HL-60 (cell line): ENCODE results near the gene LPAR6.

Experiments
- CTCF ChIP-seq: IDR thresholded peaks from one replicate; pipeline ENCODE4 v1.5.1; 2011; ENCODE audit warnings: low read length, control low read depth, inconsistent platforms; ENCODE audit not compliant: insufficient read depth
- GABPA ChIP-seq: IDR thresholded peaks from 2 replicates; pipeline ENCODE4 v1.6.1; 2012; ENCODE audit warnings: low read depth
- POLR2AphosphoS5 ChIP-seq: IDR thresholded peaks from 2 replicates; pipeline ENCODE4 v1.6.1; 2012; ENCODE audit warnings: low read depth
- REST ChIP-seq: IDR thresholded peaks from 2 replicates; pipeline ENCODE4 v1.6.1; 2012; ENCODE audit warnings: low read depth; ENCODE audit not compliant: insufficient replicate concordance
- SPI1 ChIP-seq: IDR thresholded peaks from 2 replicates; pipeline ENCODE4 v1.6.1; 2012; ENCODE audit warnings: low read depth, mild to moderate bottlenecking, borderline replicate concordance

GRCh38 chr13:48449656-48450055 lies 36.7 kb upstream of the LPAR6 start:
- TF ChIP-seq CTCF (no peak), POLR2AphosphoS5 (no peak), GABPA (no peak), REST (no peak), SPI1 (no peak)
